Ovary (tissue), 9 donors: ENCODE results near the gene EVA1A. TPM values are rescaled to one million over a fixed set of nuclear protein-coding genes. Genes with fewer than 3 reads are reported as not detected.

Experiments used
- DNase-seq, 5 donors: peaks; one replicate each; pipeline ENCODE4 v3.0.0-alpha.2; 2019 to 2020
- H3K27ac ChIP-seq, 2 donors: fragments of 200-600 bp; one replicate each; pipeline versions ENCODE4 v1.5.1 to v1.8.0; 2019 to 2022
- H3K27me3 ChIP-seq: fragments of 200-600 bp; one replicate; pipeline ENCODE4 v1.8.0; 2022
- H3K36me3 ChIP-seq: fragments of 200-600 bp; sonication (generic); one replicate; pipeline ENCODE4 v1.5.1; 2019
- H3K4me1 ChIP-seq: one replicate; pipeline ENCODE4 v1.8.1; 2013; ENCODE audit warnings: mild to moderate bottlenecking, moderate library complexity; ENCODE audit not compliant: insufficient read depth
- H3K4me3 ChIP-seq: fragments of 200-600 bp; sonication (generic); one replicate; pipeline ENCODE4 v1.5.1; 2017
- H3K9me3 ChIP-seq, 2 donors: fragments of 200-600 bp in 1 of 2; sonication (generic) in 1 of 2; one replicate each; pipeline versions ENCODE4 v1.5.1 to v1.8.1; 2013 to 2019; ENCODE audit warnings: mild to moderate bottlenecking in 1 of 2, moderate library complexity in 1 of 2
- EP300 ChIP-seq: sonication (generic); formaldehyde crosslinking; IDR thresholded peaks from one replicate; pipeline ENCODE4 v1.6.1; 2017; ENCODE audit warnings: antibody characterized with exemption
- POLR2A ChIP-seq: fragments of 450-650 bp; IDR thresholded peaks from one replicate; pipeline ENCODE4 v1.6.1; 2017; ENCODE audit warnings: antibody characterized with exemption, mild to moderate bottlenecking, moderate library complexity
- WGBS, 3 donors: extraction: QIAGEN DNeasy Blood & Tissue Kit in 1 of 3; methylation state at CpG; one replicate each; pipeline versions ENCODE4 v1.1.5 to v1.1.7; 2013 to 2017; 5-methylcytosine and 5-hydroxymethylcytosine counted together
- intact Hi-C, 4 donors: fragments of 100-400 bp; cut with DNase I; formaldehyde crosslinking; loops; one replicate each; pipeline versions ENCODE4 v1.11.0 to v1.15.1; 2022 to 2023
- polyA plus RNA-seq, 2 donors: library from polyadenylated mRNA; stranded (reverse); fragments of 200-250 nt in 1 of 2; fragments of 350-450 nt in 1 of 2; fragmentation: Illumina TruSeq in 1 of 2; extraction: RNeasy Lipid Tissue Mini Kit (QIAGEN cat#74804) in 1 of 2; gene quantifications; one replicate each; pipeline ENCODE4 v1.2.3, GENCODE V29; 2013 to 2014
- total RNA-seq, 7 donors: library from RNA; depleted of rRNA in 2 of 7; stranded (reverse); fragments of >200 nt in 2 of 7; fragmentation: NEBNext Ultra II Directional in 3 of 7; extraction: Animal tissue kit (Norgen Biotek cat#: 25700) in 3 of 7; gene quantifications; one replicate each; pipeline versions ENCODE4 v1.1.0 to v1.2.4, GENCODE V29; 2016 to 2023
- TF ChIP-seq, protein P1 (sequence below), 3 donors: fragments of 450-650 bp in 2 of 3; fragments of 200-600 bp in 1 of 3; IDR thresholded peaks; one replicate each; pipeline versions ENCODE4 v1.5.1 to v1.8.0; 2016 to 2022; ENCODE audit warnings: antibody characterized with exemption in 3 of 3, mild to moderate bottlenecking in 1 of 3
- donor health status: DM: no; HTN: no; CAD: no; lungs with moderate emphysema.
- donor health status: DM: no; HTN: no; CAD: no.
- donor health status: Bipolar disorder and iron deficiency.
- donor health status: DM: yes; HTN: yes; CAD: no.
- donor health status: DM: no; HTN: no; CAD: no.
- donor health status: DM: yes; HTN: yes; CAD: no.

The EVA1A gene
- total and polyA plus RNA-seq, 9 donors: 0.62 to 12.2 (median 1.4) TPM

DNA sequence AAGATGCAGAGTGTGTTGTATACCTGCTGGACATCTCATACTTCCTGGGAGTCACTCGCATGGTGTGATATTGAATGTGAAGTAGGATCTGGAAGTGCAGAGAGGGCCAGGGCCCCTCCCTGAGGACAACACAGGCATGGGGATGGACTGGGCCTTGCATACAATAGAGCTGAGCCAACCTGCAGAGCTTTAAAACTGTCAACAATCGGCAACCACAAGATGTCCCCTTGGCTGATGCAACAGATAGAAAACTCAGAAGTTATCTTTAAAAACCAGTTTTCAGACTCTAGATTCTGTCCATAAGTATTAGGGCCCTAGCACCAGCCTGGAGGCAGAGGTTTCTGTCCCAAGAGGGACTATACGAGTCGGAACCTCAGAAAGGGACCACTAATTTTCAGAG, 19.7 kb downstream of the EVA1A start:
- H3K36me3 ChIP-seq: no peaks in the 10 kb centered on the region
- H3K4me1 ChIP-seq: no peaks in the 10 kb centered on the region
- H3K27ac ChIP-seq: no peak overlapping the region
- no peaks in the 10 kb centered on the region for H3K9me3 ChIP-seq
- no peak for DNase-seq
- no peak overlapping the region for H3K4me3 ChIP-seq
- WGBS, 3 donors: 93 to 97% (median 94%) methylated on average over 4 of the region's 4 CpGs
- no peaks in the 10 kb centered on the region for H3K27me3 ChIP-seq
- TF ChIP-seq, protein P1, sequence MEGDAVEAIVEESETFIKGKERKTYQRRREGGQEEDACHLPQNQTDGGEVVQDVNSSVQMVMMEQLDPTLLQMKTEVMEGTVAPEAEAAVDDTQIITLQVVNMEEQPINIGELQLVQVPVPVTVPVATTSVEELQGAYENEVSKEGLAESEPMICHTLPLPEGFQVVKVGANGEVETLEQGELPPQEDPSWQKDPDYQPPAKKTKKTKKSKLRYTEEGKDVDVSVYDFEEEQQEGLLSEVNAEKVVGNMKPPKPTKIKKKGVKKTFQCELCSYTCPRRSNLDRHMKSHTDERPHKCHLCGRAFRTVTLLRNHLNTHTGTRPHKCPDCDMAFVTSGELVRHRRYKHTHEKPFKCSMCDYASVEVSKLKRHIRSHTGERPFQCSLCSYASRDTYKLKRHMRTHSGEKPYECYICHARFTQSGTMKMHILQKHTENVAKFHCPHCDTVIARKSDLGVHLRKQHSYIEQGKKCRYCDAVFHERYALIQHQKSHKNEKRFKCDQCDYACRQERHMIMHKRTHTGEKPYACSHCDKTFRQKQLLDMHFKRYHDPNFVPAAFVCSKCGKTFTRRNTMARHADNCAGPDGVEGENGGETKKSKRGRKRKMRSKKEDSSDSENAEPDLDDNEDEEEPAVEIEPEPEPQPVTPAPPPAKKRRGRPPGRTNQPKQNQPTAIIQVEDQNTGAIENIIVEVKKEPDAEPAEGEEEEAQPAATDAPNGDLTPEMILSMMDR (IDR thresholded peaks at IDR 0.05): no peak
- no peak for TF ChIP-seq EP300
- TF ChIP-seq POLR2A: no peak
- intact Hi-C loops: no loop called here

DNA sequence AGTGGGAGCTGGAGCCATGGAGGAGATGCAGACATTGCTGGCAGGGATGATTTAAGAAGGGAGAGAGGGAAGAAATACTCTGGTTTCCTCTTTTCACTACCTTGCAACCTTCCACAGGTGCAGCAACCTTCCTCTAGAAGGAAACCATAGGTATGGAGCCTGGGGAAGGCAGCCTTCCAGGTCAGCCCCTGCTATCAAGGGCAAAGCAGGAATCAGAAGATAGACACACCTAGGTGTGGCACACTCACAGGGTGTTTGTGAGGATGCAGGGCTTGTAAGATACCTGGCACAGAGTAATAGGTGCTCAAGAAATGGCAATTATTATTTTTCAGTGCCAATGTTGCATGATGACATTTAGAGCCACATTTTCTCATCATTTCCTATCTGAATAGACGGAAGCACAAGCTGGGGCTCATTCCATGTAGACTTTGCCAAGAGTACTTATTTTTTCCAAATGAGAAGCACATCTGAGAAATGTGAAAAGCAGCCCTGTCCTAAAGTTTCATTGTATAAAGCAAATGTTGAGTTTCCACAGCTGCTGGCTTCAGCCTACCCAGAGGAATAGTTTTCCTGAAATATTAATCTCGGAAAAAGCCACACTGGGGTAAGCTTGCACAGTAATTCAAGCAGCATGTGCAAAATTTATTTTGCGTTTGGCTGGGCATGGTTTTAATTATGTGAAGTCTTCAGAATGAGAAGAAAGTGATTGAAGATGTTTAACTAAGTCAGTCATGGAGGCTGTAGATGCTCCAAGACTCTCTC, 20.6 kb downstream of the EVA1A start:
- H3K4me1 ChIP-seq: no peaks in the 10 kb centered on the region
- no peak for TF ChIP-seq POLR2A
- TF ChIP-seq EP300: no peak
- TF ChIP-seq, protein P1 (IDR thresholded peaks at IDR 0.05): no peak
- no peaks in the 10 kb centered on the region for H3K36me3 ChIP-seq
- WGBS, 3 donors: 21 to 47% (median 45%) methylated on average over 3 of the region's 3 CpGs
- intact Hi-C loops: no loop called here
- no peak overlapping the region for H3K4me3 ChIP-seq
- H3K27ac ChIP-seq: no peak overlapping the region
- H3K27me3 ChIP-seq: no peaks in the 10 kb centered on the region
- no peak for DNase-seq
- no peaks in the 10 kb centered on the region for H3K9me3 ChIP-seq

DNA sequence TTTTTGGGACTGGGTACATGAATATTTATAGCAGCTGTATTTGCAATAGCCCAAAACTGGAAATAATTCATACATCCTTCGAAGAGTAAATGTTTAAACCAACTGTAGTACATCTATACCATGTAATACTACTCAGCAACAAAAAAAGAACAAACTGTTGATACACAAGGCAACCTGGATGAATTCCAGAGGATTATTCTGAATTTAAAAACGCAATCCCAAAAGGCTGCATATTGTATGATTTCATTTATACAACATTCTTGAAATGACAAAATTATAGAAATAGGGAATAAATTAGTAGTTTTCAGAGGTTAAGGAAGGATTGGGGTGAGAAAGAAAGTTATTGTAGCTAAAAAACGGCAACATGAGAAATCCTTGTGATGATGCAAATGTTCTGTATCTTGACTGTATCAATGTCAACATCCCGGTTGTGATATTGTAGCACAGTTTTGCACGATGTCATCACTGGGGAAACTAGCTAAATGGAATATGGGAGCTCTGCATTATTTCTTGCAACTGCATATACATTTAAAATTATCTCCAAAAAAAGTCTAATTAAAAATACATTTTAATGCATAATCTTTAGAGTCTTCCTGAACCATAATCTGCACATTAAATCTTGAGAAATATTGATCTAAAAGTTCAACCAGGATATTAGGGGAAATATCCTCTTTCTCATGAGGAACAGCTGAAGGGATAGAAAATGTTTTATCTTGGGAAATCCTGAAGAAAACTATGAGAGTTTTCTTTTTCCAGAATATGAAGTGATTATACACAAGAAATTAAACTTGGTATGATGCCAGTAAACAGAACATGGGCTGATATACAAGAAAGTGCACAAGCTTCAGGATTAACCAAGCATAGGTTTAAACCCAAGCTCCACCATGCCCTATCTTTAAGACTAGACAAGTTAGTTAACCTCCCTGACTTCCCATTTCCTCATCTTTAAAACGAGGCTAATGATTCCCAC, 21.9 kb downstream of the EVA1A start:
- 70 to 77% (median 74%) methylated on average over 6 of the region's 6 CpGs for WGBS, 3 donors
- Histone ChIP-seq H3K9me3 (no peaks in the 10 kb centered on the region), H3K36me3 (no peaks in the 10 kb centered on the region), H3K27ac (no peak overlapping the region), H3K27me3 (no peaks in the 10 kb centered on the region), H3K4me3 (no peak overlapping the region), H3K4me1 (no peaks in the 10 kb centered on the region)
- TF ChIP-seq, protein P1 (IDR thresholded peaks at IDR 0.05): no peak
- no peak for TF ChIP-seq EP300
- TF ChIP-seq POLR2A: no peak
- intact Hi-C loops: no loop called here
- DNase-seq: no peak

DNA sequence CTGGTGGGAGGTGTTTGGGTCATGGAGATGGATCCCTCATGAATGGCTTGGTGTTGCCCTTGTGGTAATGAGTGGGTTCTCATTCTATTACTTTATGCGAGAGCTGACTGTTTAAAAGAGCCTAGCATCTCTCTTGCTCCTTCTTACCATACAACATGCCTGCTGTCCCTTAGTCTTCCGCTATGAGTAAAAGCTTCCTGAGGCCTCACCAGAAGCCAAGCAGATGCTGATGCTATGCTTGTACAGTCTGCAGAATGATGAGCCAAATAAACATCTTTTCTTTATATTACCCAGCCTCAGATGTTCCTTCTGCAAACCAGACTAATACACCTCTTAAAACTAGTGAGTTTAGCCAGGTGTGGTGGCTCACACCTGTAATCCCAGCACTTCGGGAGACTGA, 23.1 kb downstream of the EVA1A start:
- TF ChIP-seq EP300 (no peak), POLR2A (no peak)
- TF ChIP-seq, protein P1 (IDR thresholded peaks at IDR 0.05): no peak
- no peak for DNase-seq
- intact Hi-C loops: no loop called here
- no peak overlapping the region for H3K4me3 ChIP-seq
- H3K36me3 ChIP-seq: no peaks in the 10 kb centered on the region
- no peaks in the 10 kb centered on the region for H3K9me3 ChIP-seq
- no peak overlapping the region for H3K27ac ChIP-seq
- no peaks in the 10 kb centered on the region for H3K4me1 ChIP-seq
- no peaks in the 10 kb centered on the region for H3K27me3 ChIP-seq
- WGBS, 3 donors: 91 to 95% (median 94%) methylated on average over 3 of the region's 3 CpGs
